ENCODE results near the gene CSKMT. TPM values are rescaled to one million over a fixed set of nuclear protein-coding genes. Genes with fewer than 3 reads are reported as not detected.

Gene CSKMT
- polyA plus RNA-seq, 4 donors: 3.8 to 7.5 (median 4.9) TPM

DNA sequence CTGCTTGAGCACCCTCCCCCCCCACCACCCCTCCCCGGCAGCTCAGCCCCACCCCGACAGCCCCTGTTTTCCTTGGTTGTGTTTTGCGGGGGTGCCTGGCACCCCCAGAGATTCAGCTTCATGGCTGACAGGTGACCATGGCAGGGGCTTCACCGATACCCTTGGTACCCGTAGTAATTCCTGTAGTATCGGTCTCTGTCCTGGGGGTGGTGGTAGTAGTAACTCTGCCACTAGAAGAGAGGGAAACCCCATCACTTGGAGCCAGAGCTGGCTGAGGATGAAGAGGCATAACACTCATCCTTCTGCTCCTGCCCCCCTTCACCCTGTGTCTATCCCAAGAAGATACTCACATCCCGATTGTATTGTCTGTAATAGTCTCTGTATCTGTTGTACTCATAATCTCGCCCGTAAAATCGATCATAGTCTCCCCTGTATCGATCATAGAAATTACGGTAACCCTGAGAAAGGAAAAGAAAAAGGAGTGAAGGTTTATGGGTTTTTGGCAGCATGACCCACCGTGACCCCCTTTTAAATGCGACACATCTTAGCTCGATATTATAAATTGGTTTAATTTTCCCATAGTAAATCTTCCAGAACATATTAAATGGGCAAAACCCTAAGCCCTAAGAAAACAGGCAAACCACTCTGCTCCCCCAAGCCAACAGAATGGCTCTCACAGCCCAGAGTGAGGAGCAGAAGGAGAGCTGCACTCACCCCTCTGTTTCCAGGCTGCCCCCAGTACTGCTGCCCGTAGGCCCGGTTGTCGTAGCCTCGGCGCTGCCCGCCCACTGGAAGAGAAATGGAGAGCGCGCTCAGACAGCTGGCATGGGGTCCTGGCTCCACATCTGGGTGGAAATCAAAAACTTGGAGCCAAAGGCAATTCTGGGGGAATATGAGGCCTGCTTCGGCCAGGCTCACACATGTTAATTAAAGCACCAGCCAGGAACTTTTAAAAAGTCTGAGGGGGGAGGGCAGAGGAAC is 50.3 kb downstream of the CSKMT start:
- no peak for DNase-seq (ENCODE audit: low read depth in 4 of 4, low spot score in 3 of 4)

GRCh38 chr11:62716206-62716605 is 51.1 kb downstream of the CSKMT start:
- no peak for DNase-seq (ENCODE audit: low read depth in 4 of 4, low spot score in 3 of 4)

GRCh38 chr11:62716816-62717215 is 51.7 kb downstream of the CSKMT start:
- DNase-seq (ENCODE audit: low read depth in 4 of 4, low spot score in 3 of 4): no peak

Other genes starting within 250 kb of the CSKMT start
- gene SCGB1A1, start 246.3 kb upstream of the CSKMT start, polyA plus RNA-seq (ENCODE audit: insufficient read length in 4 of 4): not detected
- gene AHNAK, start 118.5 kb upstream of the CSKMT start, polyA plus RNA-seq (ENCODE audit: insufficient read length in 4 of 4): 100 to 1,000 TPM; 186 to 212 (median 195) TPM
- 1,000 to 10,000 TPM; 2,211 to 2,243 (median 2,224) TPM for gene EEF1G, start 91.4 kb upstream of the CSKMT start, polyA plus RNA-seq (ENCODE audit: insufficient read length in 4 of 4)
- gene TUT1, start 73.8 kb upstream of the CSKMT start, polyA plus RNA-seq (ENCODE audit: insufficient read length in 4 of 4): 10 to 100 TPM; 22.2 to 25.5 (median 23.7) TPM
- gene MTA2, start 63.4 kb upstream of the CSKMT start, polyA plus RNA-seq (ENCODE audit: insufficient read length in 4 of 4): 10 to 100 TPM; 90.8 to 99.5 (median 93.4) TPM
- gene EML3, start 52.5 kb upstream of the CSKMT start, polyA plus RNA-seq (ENCODE audit: insufficient read length in 4 of 4): 10 to 100 TPM; 27.9 to 40.2 (median 36.0) TPM
- gene ROM1, start 52.1 kb upstream of the CSKMT start, polyA plus RNA-seq (ENCODE audit: insufficient read length in 4 of 4): 1 to 10 TPM; 3.0 to 3.5 (median 3.4) TPM
- gene B3GAT3, start 43.3 kb upstream of the CSKMT start, polyA plus RNA-seq (ENCODE audit: insufficient read length in 4 of 4): 10 to 100 TPM; 28.7 to 43.6 (median 32.6) TPM
- gene GANAB, start 18.7 kb upstream of the CSKMT start, polyA plus RNA-seq (ENCODE audit: insufficient read length in 4 of 4): 100 to 1,000 TPM; 387 to 413 (median 398) TPM
- 10 to 100 TPM; 19.9 to 23.8 (median 20.8) TPM for gene INTS5, start 12.0 kb upstream of the CSKMT start, polyA plus RNA-seq (ENCODE audit: insufficient read length in 4 of 4)
- gene C11orf98, start 102 bp upstream of the CSKMT start, polyA plus RNA-seq (ENCODE audit: insufficient read length in 4 of 4): 10 to 100 TPM; 54.5 to 63.6 (median 61.6) TPM
- gene UQCC3, start 6.4 kb downstream of the CSKMT start, polyA plus RNA-seq (ENCODE audit: insufficient read length in 4 of 4): 10 to 100 TPM in 1 of 4 donors, 1 to 10 TPM in 3; 7.3 to 12.8 (median 8.0) TPM
- 1 to 10 TPM; 3.3 to 8.6 (median 7.8) TPM for gene LBHD1, start 7.0 kb downstream of the CSKMT start, polyA plus RNA-seq (ENCODE audit: insufficient read length in 4 of 4)
- gene UBXN1, start 13.8 kb downstream of the CSKMT start, polyA plus RNA-seq (ENCODE audit: insufficient read length in 4 of 4): 100 to 1,000 TPM; 147 to 179 (median 149) TPM
- gene LRRN4CL, start 24.2 kb downstream of the CSKMT start, polyA plus RNA-seq (ENCODE audit: insufficient read length in 4 of 4): 1 to 10 TPM in 2 of 4 donors, under 1 TPM in 2; 0.91 to 1.5 (median 1.1) TPM
- gene BSCL2, start 42.1 kb downstream of the CSKMT start, polyA plus RNA-seq (ENCODE audit: insufficient read length in 4 of 4): 10 to 100 TPM; 60.3 to 69.8 (median 68.3) TPM
- gene GNG3, start 42.4 kb downstream of the CSKMT start, polyA plus RNA-seq (ENCODE audit: insufficient read length in 4 of 4): 1 to 10 TPM; 1.4 to 2.4 (median 1.9) TPM
- gene HNRNPUL2, start 62.1 kb downstream of the CSKMT start, polyA plus RNA-seq (ENCODE audit: insufficient read length in 4 of 4): 10 to 100 TPM; 78.0 to 87.0 (median 84.2) TPM
- gene TTC9C, start 63.2 kb downstream of the CSKMT start, polyA plus RNA-seq (ENCODE audit: insufficient read length in 4 of 4): 10 to 100 TPM; 35.6 to 44.1 (median 42.3) TPM
- gene ZBTB3, start 88.8 kb downstream of the CSKMT start, polyA plus RNA-seq (ENCODE audit: insufficient read length in 4 of 4): 1 to 10 TPM; 6.5 to 8.4 (median 7.2) TPM
- 100 to 1,000 TPM; 147 to 159 (median 148) TPM for gene POLR2G, start 96.3 kb downstream of the CSKMT start, polyA plus RNA-seq (ENCODE audit: insufficient read length in 4 of 4)
- gene TAF6L, start 106.1 kb downstream of the CSKMT start, polyA plus RNA-seq (ENCODE audit: insufficient read length in 4 of 4): 10 to 100 TPM; 24.9 to 30.9 (median 28.4) TPM
- gene TMEM179B, start 122.1 kb downstream of the CSKMT start, polyA plus RNA-seq (ENCODE audit: insufficient read length in 4 of 4): 10 to 100 TPM; 64.6 to 72.9 (median 68.3) TPM
- gene TMEM223, start 126.7 kb downstream of the CSKMT start, polyA plus RNA-seq (ENCODE audit: insufficient read length in 4 of 4): 10 to 100 TPM; 22.3 to 31.0 (median 25.5) TPM
- gene NXF1, start 140.1 kb downstream of the CSKMT start, polyA plus RNA-seq (ENCODE audit: insufficient read length in 4 of 4): 100 to 1,000 TPM; 113 to 129 (median 123) TPM
- gene STX5, start 166.7 kb downstream of the CSKMT start, polyA plus RNA-seq (ENCODE audit: insufficient read length in 4 of 4): 10 to 100 TPM; 53.5 to 60.8 (median 57.8) TPM
- gene TEX54, start 167.5 kb downstream of the CSKMT start, polyA plus RNA-seq (ENCODE audit: insufficient read length in 4 of 4): under 1 TPM in 1 of 4 donors, not detected in 3; 0.17 TPM
- 10 to 100 TPM; 35.4 to 40.9 (median 38.7) TPM for gene WDR74, start 174.3 kb downstream of the CSKMT start, polyA plus RNA-seq (ENCODE audit: insufficient read length in 4 of 4)
- 100 to 1,000 TPM; 182 to 190 (median 189) TPM for gene SLC3A2, start 215.6 kb downstream of the CSKMT start, polyA plus RNA-seq (ENCODE audit: insufficient read length in 4 of 4)